CD8-positive, alpha-beta memory T cell (primary cell): Measurements from ENCODE around the gene CCDC138. TPM values are rescaled to one million over a fixed set of nuclear protein-coding genes. Genes with fewer than 3 reads are reported as not detected.

Experiments used
- CTCF ChIA-PET: fragments of 350-600 bp; sonication (Branson Sonifier 250); formaldehyde crosslinking; loops from one replicate; lab custom pipeline; 2021; ENCODE audit warnings: antibody characterized with exemption; lab: Charles Lee
- POLR2A ChIA-PET: fragments of 350-600 bp; sonication (Branson Sonifier 250); formaldehyde crosslinking; loops from one replicate; lab custom pipeline; 2021; ENCODE audit warnings: antibody characterized with exemption; lab: Charles Lee
- DNase-seq, 5 donors: peaks; one replicate each; pipeline versions ENCODE4 v3.0.0 to v3.0.0-alpha.2; 2020 to 2022; ENCODE audit warnings: mixed read lengths in 1 of 5
- H3K27ac ChIP-seq: one replicate; pipeline ENCODE4 v1.7.0; 2013; ENCODE audit warnings: low read depth, mild to moderate bottlenecking, low read length, moderate library complexity
- H3K27me3 ChIP-seq: 2 replicates; pipeline ENCODE4 v1.7.0; 2013; ENCODE audit warnings: low read length, mild to moderate bottlenecking; ENCODE audit not compliant: insufficient read depth, poor library complexity, severe bottlenecking
- H3K36me3 ChIP-seq: 2 replicates; pipeline ENCODE4 v1.7.0; 2013; ENCODE audit warnings: mild to moderate bottlenecking, low read length, moderate library complexity; ENCODE audit not compliant: insufficient read depth
- H3K4me1 ChIP-seq: 2 replicates; pipeline ENCODE4 v1.7.0; 2013; ENCODE audit warnings: mild to moderate bottlenecking, low read length, moderate library complexity; ENCODE audit not compliant: insufficient read depth
- H3K4me3 ChIP-seq: 2 replicates; pipeline ENCODE4 v1.7.0; 2013; ENCODE audit warnings: mild to moderate bottlenecking, low read length
- H3K9me3 ChIP-seq: 2 replicates; pipeline ENCODE4 v1.7.0; 2013; ENCODE audit warnings: mild to moderate bottlenecking, low read length
- H3K27ac Mint-ChIP-seq, 8 donors: one replicate each; pipeline ENCODE4 v1.8.0; 2020 to 2021; ENCODE audit warnings: mixed read lengths in 8 of 8, mild to moderate bottlenecking in 6 of 8, inconsistent platforms in 3 of 8, moderate library complexity in 3 of 8
- H3K27me3 Mint-ChIP-seq, 2 donors: one replicate each; pipeline ENCODE4 v1.8.0; 2020 to 2021; ENCODE audit warnings: mixed read lengths in 2 of 2, mild to moderate bottlenecking in 1 of 2, moderate library complexity in 1 of 2
- H3K36me3 Mint-ChIP-seq, 3 donors: one replicate each; pipeline ENCODE4 v1.8.0; 2020 to 2021; ENCODE audit warnings: mixed read lengths in 3 of 3, inconsistent platforms in 1 of 3, mild to moderate bottlenecking in 1 of 3
- H3K4me1 Mint-ChIP-seq, 3 donors: one replicate each; pipeline ENCODE4 v1.8.0; 2020 to 2021; ENCODE audit warnings: mixed read lengths in 3 of 3, inconsistent platforms in 1 of 3, mild to moderate bottlenecking in 1 of 3
- H3K4me3 Mint-ChIP-seq, 7 donors: one replicate each; pipeline ENCODE4 v1.8.0; 2020 to 2021; ENCODE audit warnings: mixed read lengths in 7 of 7, mild to moderate bottlenecking in 6 of 7, moderate library complexity in 4 of 7, inconsistent platforms in 2 of 7
- H3K9me3 Mint-ChIP-seq, 5 donors: one replicate each; pipeline ENCODE4 v1.8.0; 2020 to 2022; ENCODE audit warnings: mixed read lengths in 5 of 5, mild to moderate bottlenecking in 3 of 5, moderate library complexity in 2 of 5, inconsistent platforms in 1 of 5
- polyA plus RNA-seq: library from polyadenylated mRNA; unstranded; fragments of 300-500 nt; fragmentation: Illumina TruSeq; gene quantifications from one replicate; pipeline ENCODE4 v1.2.3, GENCODE V29; 2021
- total RNA-seq, 2 experiments: library from RNA; stranded (reverse); gene quantifications; one replicate each; pipeline ENCODE4 v1.2.3, GENCODE V29; 2021

Gene CCDC138
- total and polyA plus RNA-seq, 3 experiments from 2014 or later, result 4.4 to 16.2 (median 12.8) TPM

- no peak overlapping the region for H3K4me3 ChIP-seq
- no peaks in the 10 kb centered on the region for H3K4me1 ChIP-seq
- Mint-ChIP-seq H3K27ac (no peak overlapping the region), H3K9me3 (peaks cover 5 to 19% (median 10%) of the 10 kb centered on the region in 5 donors), H3K36me3 (peaks cover 0 to 34% (median 2%) of the 10 kb centered on the region in 3 donors), H3K4me3 (no peak overlapping the region), H3K27me3 (peaks cover 6 to 25% of the 10 kb centered on the region in 2 donors), H3K4me1 (no peaks in the 10 kb centered on the region)
- no peaks in the 10 kb centered on the region for H3K9me3 ChIP-seq
- ChIA-PET CTCF (no interaction called here), POLR2A (no interaction called here)
- H3K27me3 ChIP-seq, result no peaks in the 10 kb centered on the region
- DNase-seq, result no peak
- H3K27ac ChIP-seq, result no peak overlapping the region
- peaks cover 5% of the 10 kb centered on the region for H3K36me3 ChIP-seq
These were observed 110.2 kb downstream of the CCDC138 start for GRCh38 chr2:108896741-108897140.

GRCh38 chr2:108898315-108899082 is 111.9 kb downstream of the CCDC138 start:
- POLR2A ChIA-PET, result no interaction called here
- Mint-ChIP-seq H3K4me3 (no peak overlapping the region), H3K27me3 (peaks cover 6 to 25% of the 10 kb centered on the region in 2 donors), H3K27ac (no peak overlapping the region), H3K4me1 (no peaks in the 10 kb centered on the region), H3K9me3 (peaks cover 5 to 16% (median 10%) of the 10 kb centered on the region in 5 donors), H3K36me3 (peaks cover 0 to 30% (median 0%) of the 10 kb centered on the region in 3 donors)
- no peak for DNase-seq
- Histone ChIP-seq H3K4me3 (no peak overlapping the region), H3K27ac (no peak overlapping the region), H3K4me1 (no peaks in the 10 kb centered on the region), H3K27me3 (no peaks in the 10 kb centered on the region), H3K9me3 (no peaks in the 10 kb centered on the region), H3K36me3 (peaks cover 5% of the 10 kb centered on the region)
- CTCF ChIA-PET, result no interaction called here

- CTCF ChIA-PET, result no interaction called here
- no peaks in the 10 kb centered on the region for H3K4me1 Mint-ChIP-seq
- Histone ChIP-seq H3K4me3 (no peak overlapping the region), H3K27me3 (no peaks in the 10 kb centered on the region), H3K36me3 (no peaks in the 10 kb centered on the region), H3K4me1 (no peaks in the 10 kb centered on the region), H3K9me3 (no peaks in the 10 kb centered on the region), H3K27ac (no peak overlapping the region)
- H3K9me3 Mint-ChIP-seq, result peaks cover 4 to 10% (median 5%) of the 10 kb centered on the region in 5 donors
- H3K27ac Mint-ChIP-seq, result no peak overlapping the region
- no peak overlapping the region for H3K4me3 Mint-ChIP-seq
- no peak for DNase-seq
- POLR2A ChIA-PET, result no interaction called here
- H3K27me3 Mint-ChIP-seq, result peaks cover 0 to 4% of the 10 kb centered on the region in 2 donors
- H3K36me3 Mint-ChIP-seq, result peaks cover 0 to 8% (median 0%) of the 10 kb centered on the region in 3 donors
These were observed 118.1 kb downstream of the CCDC138 start for GRCh38 chr2:108904680-108905079.

- Mint-ChIP-seq H3K4me3 (no peak overlapping the region), H3K36me3 (peaks cover 0 to 4% (median 0%) of the 10 kb centered on the region in 3 donors), H3K27ac (no peak overlapping the region), H3K27me3 (peaks cover 0 to 4% of the 10 kb centered on the region in 2 donors), H3K9me3 (peaks cover 4 to 10% (median 5%) of the 10 kb centered on the region in 5 donors), H3K4me1 (no peaks in the 10 kb centered on the region)
- Histone ChIP-seq H3K27ac (no peak overlapping the region), H3K4me1 (no peaks in the 10 kb centered on the region), H3K4me3 (no peak overlapping the region), H3K9me3 (no peaks in the 10 kb centered on the region), H3K36me3 (no peaks in the 10 kb centered on the region), H3K27me3 (no peaks in the 10 kb centered on the region)
- DNase-seq, result no peak
- CTCF ChIA-PET, result no interaction called here
- POLR2A ChIA-PET, result no interaction called here
These were observed 118.6 kb downstream of the CCDC138 start for GRCh38 chr2:108905176-108905575.

GRCh38 chr2:108905906-108906305 is 119.3 kb downstream of the CCDC138 start:
- H3K36me3 ChIP-seq, result no peaks in the 10 kb centered on the region
- POLR2A ChIA-PET, result no interaction called here
- no peaks in the 10 kb centered on the region for H3K4me1 ChIP-seq
- H3K9me3 ChIP-seq, result no peaks in the 10 kb centered on the region
- H3K4me1 Mint-ChIP-seq, result no peaks in the 10 kb centered on the region
- peaks cover 0 to 5% (median under 1%) of the 10 kb centered on the region in 5 donors for H3K9me3 Mint-ChIP-seq
- no peaks in the 10 kb centered on the region for H3K27me3 Mint-ChIP-seq
- no peak for DNase-seq
- no peak overlapping the region for H3K4me3 Mint-ChIP-seq
- CTCF ChIA-PET, result no interaction called here
- no peak overlapping the region for H3K27ac Mint-ChIP-seq
- no peaks in the 10 kb centered on the region for H3K36me3 Mint-ChIP-seq
- H3K27me3 ChIP-seq, result no peaks in the 10 kb centered on the region
- no peak overlapping the region for H3K27ac ChIP-seq
- H3K4me3 ChIP-seq, result no peak overlapping the region

- H3K4me1 Mint-ChIP-seq, result no peaks in the 10 kb centered on the region
- H3K9me3 ChIP-seq, result no peaks in the 10 kb centered on the region
- H3K9me3 Mint-ChIP-seq, result no peaks in the 10 kb centered on the region
- no peak overlapping the region for H3K27ac Mint-ChIP-seq
- no peak overlapping the region for H3K4me3 ChIP-seq
- CTCF ChIA-PET, result no interaction called here
- no peaks in the 10 kb centered on the region for H3K27me3 Mint-ChIP-seq
- H3K27ac ChIP-seq, result no peak overlapping the region
- POLR2A ChIA-PET, result no interaction called here
- no peaks in the 10 kb centered on the region for H3K4me1 ChIP-seq
- no peak for DNase-seq
- no peaks in the 10 kb centered on the region for H3K36me3 ChIP-seq
- H3K36me3 Mint-ChIP-seq, result no peaks in the 10 kb centered on the region
- H3K4me3 Mint-ChIP-seq, result no peak overlapping the region
- no peaks in the 10 kb centered on the region for H3K27me3 ChIP-seq
These were observed 120.0 kb downstream of the CCDC138 start for GRCh38 chr2:108906403-108907077.

GRCh38 chr2:108907822-108908712 is 121.5 kb downstream of the CCDC138 start:
- Histone ChIP-seq H3K4me1 (no peaks in the 10 kb centered on the region), H3K27me3 (no peaks in the 10 kb centered on the region), H3K9me3 (no peaks in the 10 kb centered on the region), H3K4me3 (no peak overlapping the region), H3K36me3 (no peaks in the 10 kb centered on the region), H3K27ac (no peak overlapping the region)
- ChIA-PET POLR2A (no interaction called here), CTCF (no interaction called here)
- Mint-ChIP-seq H3K27ac (no peak overlapping the region), H3K4me3 (no peak overlapping the region), H3K36me3 (no peaks in the 10 kb centered on the region), H3K27me3 (no peaks in the 10 kb centered on the region), H3K9me3 (no peaks in the 10 kb centered on the region), H3K4me1 (no peaks in the 10 kb centered on the region)
- DNase-seq, result no peak

- Mint-ChIP-seq H3K4me3 (no peak overlapping the region), H3K36me3 (no peaks in the 10 kb centered on the region), H3K27me3 (peaks cover 0 to 2% of the 10 kb centered on the region in 2 donors), H3K27ac (no peak overlapping the region), H3K4me1 (no peaks in the 10 kb centered on the region), H3K9me3 (no peaks in the 10 kb centered on the region)
- POLR2A ChIA-PET, result no interaction called here
- Histone ChIP-seq H3K9me3 (no peaks in the 10 kb centered on the region), H3K36me3 (no peaks in the 10 kb centered on the region), H3K27me3 (no peaks in the 10 kb centered on the region), H3K4me1 (no peaks in the 10 kb centered on the region), H3K27ac (no peak overlapping the region), H3K4me3 (no peak overlapping the region)
- CTCF ChIA-PET, result no interaction called here
- DNase-seq, result no peak
These were observed 122.1 kb downstream of the CCDC138 start for GRCh38 chr2:108908713-108909070.
